DND-41 (cell line): ENCODE results near the gene USP26.

ENCODE experiments used
- EZH2 ChIP-seq: IDR thresholded peaks from 3 replicates; pipeline ENCODE4 v1.6.1; 2012; ENCODE audit warnings: borderline replicate concordance, low read depth, mild to moderate bottlenecking, moderate library complexity, low read length, inconsistent platforms; ENCODE audit not compliant: severe bottlenecking
- TF ChIP-seq, protein P1 (sequence below): IDR thresholded peaks from 2 replicates; pipeline ENCODE4 v1.5.1; 2012; ENCODE audit warnings: borderline replicate concordance, low read length, moderate library complexity, mild to moderate bottlenecking; ENCODE audit not compliant: poor library complexity, severe bottlenecking; ENCODE audit errors: extremely low read depth

DNA sequence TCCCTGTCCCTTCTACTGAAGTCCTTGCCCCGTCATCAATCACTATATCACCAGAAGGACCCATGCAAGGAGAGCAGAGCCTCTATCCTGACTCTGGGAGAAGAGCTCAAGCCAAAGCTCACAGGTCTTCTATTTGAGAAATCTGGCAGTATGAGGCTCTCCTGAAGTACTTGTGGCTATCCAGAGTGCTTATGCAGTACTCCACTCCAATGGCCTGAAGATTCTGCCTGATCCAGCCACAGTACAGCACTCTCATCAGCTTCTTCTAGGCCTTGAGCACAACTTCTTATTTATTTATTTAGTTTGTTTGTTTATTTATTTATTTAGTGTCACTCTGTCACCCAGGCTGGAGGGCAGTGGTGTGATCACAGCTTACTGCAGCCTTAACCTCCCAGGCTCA, 13.0 kb downstream of the USP26 start:
- TF ChIP-seq, protein P1, sequence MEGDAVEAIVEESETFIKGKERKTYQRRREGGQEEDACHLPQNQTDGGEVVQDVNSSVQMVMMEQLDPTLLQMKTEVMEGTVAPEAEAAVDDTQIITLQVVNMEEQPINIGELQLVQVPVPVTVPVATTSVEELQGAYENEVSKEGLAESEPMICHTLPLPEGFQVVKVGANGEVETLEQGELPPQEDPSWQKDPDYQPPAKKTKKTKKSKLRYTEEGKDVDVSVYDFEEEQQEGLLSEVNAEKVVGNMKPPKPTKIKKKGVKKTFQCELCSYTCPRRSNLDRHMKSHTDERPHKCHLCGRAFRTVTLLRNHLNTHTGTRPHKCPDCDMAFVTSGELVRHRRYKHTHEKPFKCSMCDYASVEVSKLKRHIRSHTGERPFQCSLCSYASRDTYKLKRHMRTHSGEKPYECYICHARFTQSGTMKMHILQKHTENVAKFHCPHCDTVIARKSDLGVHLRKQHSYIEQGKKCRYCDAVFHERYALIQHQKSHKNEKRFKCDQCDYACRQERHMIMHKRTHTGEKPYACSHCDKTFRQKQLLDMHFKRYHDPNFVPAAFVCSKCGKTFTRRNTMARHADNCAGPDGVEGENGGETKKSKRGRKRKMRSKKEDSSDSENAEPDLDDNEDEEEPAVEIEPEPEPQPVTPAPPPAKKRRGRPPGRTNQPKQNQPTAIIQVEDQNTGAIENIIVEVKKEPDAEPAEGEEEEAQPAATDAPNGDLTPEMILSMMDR: no peak
- TF ChIP-seq EZH2: no peak
